Measurements from ENCODE around the gene PDE7B. TPM values are rescaled to one million over a fixed set of nuclear protein-coding genes. Genes with fewer than 3 reads are reported as not detected.

Gene PDE7B
- total and polyA plus RNA-seq, 2 donors (not counting 1 experiment from before 2014, with no cell fraction given) = 2.6 to 7.5 TPM

- DNase-seq (no peak), ATAC-seq (ENCODE audit: low read depth) (no peak)
- Histone ChIP-seq H3K4me1 (ENCODE audit: control insufficient read depth in 2 of 2, insufficient read depth in 2 of 2, low read length in 2 of 2) (no peaks in the 10 kb centered on the region), H3K27ac (ENCODE audit: low read length in 2 of 2) (no peak overlapping the region), H3K79me2 (ENCODE audit: control insufficient read depth, insufficient read depth, low read length) (no peaks in the 10 kb centered on the region), H3K9ac (ENCODE audit: low read length) (no peak overlapping the region), H3K4me2 (replicated peaks; ENCODE audit: low read depth, low read length, poor library complexity, severe bottlenecking) (no peak overlapping the region), H3K36me3 (replicated peaks in 1 of 2; ENCODE audit: control extremely low read depth in 1 of 2, control insufficient read depth in 1 of 2, extremely low read depth in 1 of 2, insufficient read depth in 2 of 2, low read length in 1 of 2) (no peaks in the 10 kb centered on the region), H3K9me3 (ENCODE audit: control extremely low read depth in 1 of 3, control insufficient read depth in 2 of 3, insufficient read depth in 1 of 3, low read length in 2 of 3) (no peaks in the 10 kb centered on the region), H4K20me1 (ENCODE audit: control insufficient read depth, insufficient read depth, low read length, poor library complexity, severe bottlenecking) (no peaks in the 10 kb centered on the region), H3K4me3 (ENCODE audit: control extremely low read depth in 1 of 5, extremely low read depth in 1 of 5, insufficient read depth in 1 of 5, low read depth in 2 of 5, low read length in 4 of 5) (no peak overlapping the region), H2AFZ (ENCODE audit: insufficient read depth, low read depth, low read length, poor library complexity, severe bottlenecking) (no peak overlapping the region), H3K27me3 (replicated peaks in 1 of 4; ENCODE audit: control extremely low read depth in 1 of 4, control insufficient read depth in 3 of 4, insufficient read depth in 4 of 4, low read length in 3 of 4) (no peaks in the 10 kb centered on the region)
- Mint-ChIP-seq H3K4me1 (no peaks in the 10 kb centered on the region), H3K27ac (no peak overlapping the region), H3K9me3 (ENCODE audit: insufficient read depth) (no peaks in the 10 kb centered on the region), H3K4me3 (no peak overlapping the region), H3K27me3 (no peaks in the 10 kb centered on the region)
- intact Hi-C loops (cut with micrococcal nuclease) = no loop called here
- WGBS (ENCODE audit: insufficient coverage) = no CpG with 5 or more reads among the region's 10 CpGs
- ChIA-PET POLR2A (no interaction called here), CTCF (no interaction called here)
- TF ChIP-seq CTCF (IDR thresholded peaks at IDR 0.05) (no peak), EZH2 (IDR thresholded peaks at IDR 0.05; ENCODE audit: borderline replicate concordance, insufficient read depth, low read depth, low read length, poor library complexity, severe bottlenecking) (no peak)
Measured at GRCh38 chr6:136067731-136068341, 216.3 kb downstream of the PDE7B start.

GRCh38 chr6:136069119-136069518, 217.6 kb downstream of the PDE7B start:
- Mint-ChIP-seq H3K27ac (no peak overlapping the region), H3K4me3 (no peak overlapping the region), H3K9me3 (ENCODE audit: insufficient read depth) (no peaks in the 10 kb centered on the region), H3K27me3 (no peaks in the 10 kb centered on the region), H3K4me1 (no peaks in the 10 kb centered on the region)
- TF ChIP-seq EZH2 (IDR thresholded peaks at IDR 0.05; ENCODE audit: borderline replicate concordance, insufficient read depth, low read depth, low read length, poor library complexity, severe bottlenecking) = no peak
- WGBS (ENCODE audit: insufficient coverage) = no CpG with 5 or more reads among the region's 2 CpGs
- ChIA-PET CTCF (no interaction called here), POLR2A (no interaction called here)
- Histone ChIP-seq H3K79me2 (ENCODE audit: control insufficient read depth, insufficient read depth, low read length) (no peaks in the 10 kb centered on the region), H3K36me3 (replicated peaks in 1 of 2; ENCODE audit: control extremely low read depth in 1 of 2, control insufficient read depth in 1 of 2, extremely low read depth in 1 of 2, insufficient read depth in 2 of 2, low read length in 1 of 2) (no peaks in the 10 kb centered on the region), H4K20me1 (ENCODE audit: control insufficient read depth, insufficient read depth, low read length, poor library complexity, severe bottlenecking) (no peaks in the 10 kb centered on the region), H3K27ac (ENCODE audit: low read length in 2 of 2) (no peak overlapping the region), H3K4me3 (ENCODE audit: control extremely low read depth in 1 of 5, extremely low read depth in 1 of 5, insufficient read depth in 1 of 5, low read depth in 2 of 5, low read length in 4 of 5) (no peak overlapping the region), H3K27me3 (replicated peaks in 1 of 4; ENCODE audit: control extremely low read depth in 1 of 4, control insufficient read depth in 3 of 4, insufficient read depth in 4 of 4, low read length in 3 of 4) (no peaks in the 10 kb centered on the region), H3K9me3 (ENCODE audit: control extremely low read depth in 1 of 3, control insufficient read depth in 2 of 3, insufficient read depth in 1 of 3, low read length in 2 of 3) (no peaks in the 10 kb centered on the region), H2AFZ (ENCODE audit: insufficient read depth, low read depth, low read length, poor library complexity, severe bottlenecking) (no peak overlapping the region), H3K9ac (ENCODE audit: low read length) (no peak overlapping the region), H3K4me2 (replicated peaks; ENCODE audit: low read depth, low read length, poor library complexity, severe bottlenecking) (no peak overlapping the region), H3K4me1 (ENCODE audit: control insufficient read depth in 2 of 2, insufficient read depth in 2 of 2, low read length in 2 of 2) (no peaks in the 10 kb centered on the region)
- DNase-seq = no peak
- ATAC-seq (ENCODE audit: low read depth) = no peak
- intact Hi-C loops (cut with micrococcal nuclease) = no loop called here
